NCI-H1930 (cell line): ENCODE measurements around the gene IFNGR1.

Experiments used
- DNase-seq, 2 experiments: peaks; one replicate each; lab custom pipeline; 2025; lab: John Stamatoyannopoulos, UW

IFNGR1 gene

GRCh38 chr6:137149035-137149393 is 70.2 kb downstream of the IFNGR1 start:
- DNase-seq, result no peak

DNA sequence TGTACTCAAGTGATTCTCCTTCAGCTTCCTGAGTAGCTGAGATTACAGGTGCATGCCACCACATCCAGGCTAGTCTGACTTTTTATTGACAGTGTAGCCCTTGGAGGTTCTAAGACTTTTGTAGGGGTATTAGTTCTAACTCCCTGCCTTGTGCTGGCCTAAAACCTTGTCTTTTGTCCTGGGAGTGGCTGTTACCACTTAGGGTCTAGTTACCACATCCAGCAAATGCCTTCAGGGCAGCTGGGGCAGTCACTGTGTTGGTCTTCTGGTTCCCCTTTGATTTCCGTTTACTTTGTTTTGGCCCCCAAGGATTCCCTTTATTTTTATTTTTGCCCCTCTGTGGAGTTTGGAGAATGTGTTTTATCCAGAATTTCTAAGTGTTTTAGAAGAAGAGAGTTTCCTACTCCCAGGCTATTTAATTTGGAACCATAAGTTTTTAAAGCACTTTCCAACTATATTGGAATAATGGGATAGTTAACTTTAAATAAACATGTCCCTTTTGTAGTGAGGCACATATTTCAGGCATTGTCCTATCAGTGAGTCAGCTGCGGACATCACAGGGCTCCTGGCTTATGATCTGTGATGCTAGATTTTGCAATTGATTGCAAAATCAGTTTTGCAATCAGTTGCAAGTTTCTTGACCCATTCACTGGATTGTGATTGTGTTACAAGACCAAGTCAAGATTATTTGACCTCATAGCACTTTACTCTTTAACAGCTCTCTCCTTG is 70.7 kb downstream of the IFNGR1 start:
- DNase-seq, result no peak
